SIG-M5 treated with dmso at 0.1 percent for 504 hours (cell line): ENCODE results near the gene SLC6A15.

Experiments used
- DNase-seq: peaks from one replicate; lab custom pipeline; 2025; ENCODE audit not compliant: unreplicated experiment; lab: John Stamatoyannopoulos, UW

SLC6A15 gene

DNA sequence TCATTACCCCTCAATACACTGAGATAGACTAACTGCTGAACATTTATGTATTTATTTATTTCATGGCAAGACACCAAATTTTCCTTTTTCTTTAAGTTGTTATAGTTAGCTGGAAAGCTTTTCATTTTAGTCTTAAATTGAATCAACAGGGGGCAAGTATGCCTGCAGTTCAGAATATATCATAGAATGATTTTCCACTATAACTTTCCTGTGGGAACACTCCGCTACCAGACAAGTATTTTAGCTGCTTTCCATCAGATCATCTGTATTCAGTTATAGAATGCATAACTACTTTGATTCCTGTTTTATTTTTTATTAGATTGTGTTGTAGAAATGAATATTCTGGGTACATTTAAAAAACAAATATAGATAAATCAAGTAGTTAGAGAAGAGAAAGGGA lies 102.0 kb downstream of the SLC6A15 start:
- DNase-seq = no peak
